Sigmoid colon (tissue), 7 donors: ENCODE data around the gene TANK. TPM values are rescaled to one million over a fixed set of nuclear protein-coding genes. Genes with fewer than 3 reads are reported as not detected.
"Not testable (repeated sequence)": the region's sequence is repeated elsewhere in the genome, so short reads cannot be mapped to it uniquely, and the experiment has no call there.

Experiments
- DNase-seq: peaks from one replicate; pipeline ENCODE4 v3.0.0-alpha.2; 2019
- H3K27ac ChIP-seq, 4 donors: fragments of 200-600 bp; sonication (generic); one replicate each; pipeline ENCODE4 v1.5.1; 2016 to 2019; ENCODE audit warnings: mild to moderate bottlenecking in 1 of 4
- H3K27me3 ChIP-seq, 3 donors: fragments of 200-600 bp; sonication (generic); one replicate each; pipeline ENCODE4 v1.5.1; 2019; ENCODE audit warnings: mild to moderate bottlenecking in 1 of 3
- H3K36me3 ChIP-seq, 4 donors: fragments of 200-600 bp; sonication (generic); one replicate each; pipeline ENCODE4 v1.5.1; 2016 to 2019
- H3K4me1 ChIP-seq, 4 donors: fragments of 200-600 bp; sonication (generic); one replicate each; pipeline ENCODE4 v1.5.1; 2017 to 2019
- H3K4me3 ChIP-seq, 4 donors: fragments of 200-600 bp; sonication (generic); one replicate each; pipeline ENCODE4 v1.5.1; 2017 to 2019; ENCODE audit warnings: mild to moderate bottlenecking in 2 of 4, moderate library complexity in 1 of 4
- H3K9me3 ChIP-seq, 4 donors: fragments of 200-600 bp in 3 of 4; sonication (generic) in 3 of 4; one replicate each; pipeline versions ENCODE4 v1.5.1 to v1.6.1; 2013 to 2019
- CTCF ChIP-seq, 4 experiments: fragments of 450-650 bp in 3 of 4; fragments of 200-600 bp in 1 of 4; IDR thresholded peaks; one replicate each; pipeline ENCODE4 v1.5.1; 2016 to 2019; ENCODE audit warnings: antibody characterized with exemption in 4 of 4, mild to moderate bottlenecking in 3 of 4, moderate library complexity in 2 of 4
- EP300 ChIP-seq, 4 donors: sonication (generic); formaldehyde crosslinking; IDR thresholded peaks; one replicate each; pipeline ENCODE4 v1.6.1; 2017; ENCODE audit warnings: antibody characterized with exemption in 4 of 4
- POLR2A ChIP-seq, 2 donors: fragments of 450-650 bp; IDR thresholded peaks; one replicate each; pipeline ENCODE4 v1.6.1; 2016; ENCODE audit warnings: antibody characterized with exemption in 2 of 2, mild to moderate bottlenecking in 2 of 2, moderate library complexity in 2 of 2
- POLR2AphosphoS5 ChIP-seq, 4 donors: sonication (generic); formaldehyde crosslinking; IDR thresholded peaks; one replicate each; pipeline ENCODE4 v1.6.1; 2017; ENCODE audit warnings: antibody characterized with exemption in 4 of 4
- WGBS, 2 donors: extraction: QIAGEN DNeasy Blood & Tissue Kit; methylation state at CpG; one replicate each; pipeline ENCODE4 v1.1.7; 2013; 5-methylcytosine and 5-hydroxymethylcytosine counted together
- intact Hi-C: fragments of 100-400 bp; cut with DNase I; formaldehyde crosslinking; loops from one replicate; pipeline ENCODE4 v1.15.1; 2023
- polyA plus RNA-seq, 3 donors: library from polyadenylated mRNA; stranded (reverse); fragments of 200-250 nt; gene quantifications; one replicate each; pipeline ENCODE4 v1.2.3, GENCODE V29; 2013
- total RNA-seq, 4 donors: library from RNA; depleted of rRNA; stranded (reverse); fragments of >200 nt; gene quantifications; one replicate each; pipeline ENCODE4 v1.1.0, GENCODE V29; 2016
- donor health status: healthy with polysubstance abuse.
- donor health status: Bipolar disorder and iron deficiency.
- donor health status: healthy.

TANK gene
- total and polyA plus RNA-seq, 7 donors: 35.2 to 82.8 (median 52.9) TPM

GRCh38 chr2:161250864-161251436, 90.7 kb downstream of the TANK start:
- Histone ChIP-seq H3K36me3 (no peaks in the 10 kb centered on the region), H3K4me1 (no peaks in the 10 kb centered on the region), H3K4me3 (no peak overlapping the region), H3K9me3 (no peaks in the 10 kb centered on the region), H3K27ac (no peak overlapping the region), H3K27me3 (peaks cover 0 to 30% (median 7%) of the 10 kb centered on the region in 3 donors)
- no peak for DNase-seq
- intact Hi-C loops: no loop called here
- 11 to 25% methylated on average over 2 of the region's 2 CpGs for WGBS, 2 donors
- peak in 2 of 4 experiments; percentile 30 to 43 for TF ChIP-seq CTCF (IDR thresholded peaks at IDR 0.05)
- no peak for TF ChIP-seq POLR2A (IDR thresholded peaks at IDR 0.05)

- Histone ChIP-seq H3K4me3 (no peak overlapping the region), H3K27me3 (no peaks in the 10 kb centered on the region), H3K27ac (no peak overlapping the region), H3K4me1 (no peaks in the 10 kb centered on the region), H3K36me3 (no peaks in the 10 kb centered on the region), H3K9me3 (no peaks in the 10 kb centered on the region)
- WGBS, 2 donors: 75 to 86% methylated on average over 8 of the region's 8 CpGs
- intact Hi-C loops: no loop called here
- no peak for TF ChIP-seq EP300 (IDR thresholded peaks at IDR 0.05)
- no peak for TF ChIP-seq POLR2A (IDR thresholded peaks at IDR 0.05)
- no peak for TF ChIP-seq CTCF (IDR thresholded peaks at IDR 0.05)
- TF ChIP-seq POLR2AphosphoS5 (IDR thresholded peaks at IDR 0.05): no peak
- DNase-seq: no peak
Measured at GRCh38 chr2:161257123-161257952, 97.1 kb downstream of the TANK start.

- Histone ChIP-seq H3K4me1 (no peaks in the 10 kb centered on the region), H3K36me3 (no peaks in the 10 kb centered on the region), H3K27me3 (no peaks in the 10 kb centered on the region), H3K27ac (no peak overlapping the region), H3K9me3 (no peaks in the 10 kb centered on the region), H3K4me3 (no peak overlapping the region)
- TF ChIP-seq POLR2AphosphoS5 (IDR thresholded peaks at IDR 0.05): no peak
- intact Hi-C loops: no loop called here
- no peak for DNase-seq
- 94% methylated on average over 11 of the region's 11 CpGs for WGBS, 2 donors
Measured at GRCh38 chr2:161265874-161266273, 105.6 kb downstream of the TANK start.

GRCh38 chr2:161269111-161269510, 108.9 kb downstream of the TANK start:
- H3K27ac ChIP-seq: no peak overlapping the region
- no peak for DNase-seq
- no peaks in the 10 kb centered on the region for H3K36me3 ChIP-seq
- H3K9me3 ChIP-seq: no peaks in the 10 kb centered on the region
- H3K4me3 ChIP-seq: no peak overlapping the region
- 96 to 97% methylated on average over 3 of the region's 3 CpGs for WGBS, 2 donors
- TF ChIP-seq POLR2AphosphoS5 (IDR thresholded peaks at IDR 0.05) (no peak), EP300 (IDR thresholded peaks at IDR 0.05) (no peak), CTCF (IDR thresholded peaks at IDR 0.05) (no peak), POLR2A (IDR thresholded peaks at IDR 0.05) (no peak)
- H3K27me3 ChIP-seq: no peaks in the 10 kb centered on the region
- intact Hi-C loops: no loop called here
- no peaks in the 10 kb centered on the region for H3K4me1 ChIP-seq

- intact Hi-C loops: loop anchor here (1.0 kb wide), 1 partner anchor 50 kb away; no protein-coding TSS in a partner anchor
- Histone ChIP-seq H3K27ac (no peak overlapping the region), H3K9me3 (no peaks in the 10 kb centered on the region), H3K4me1 (no peaks in the 10 kb centered on the region), H3K4me3 (no peak overlapping the region), H3K27me3 (no peaks in the 10 kb centered on the region), H3K36me3 (no peaks in the 10 kb centered on the region)
- no peak for DNase-seq
- 47% methylated on average over 5 of the region's 5 CpGs for WGBS, 2 donors
- TF ChIP-seq POLR2AphosphoS5 (IDR thresholded peaks at IDR 0.05): no peak
- TF ChIP-seq CTCF (IDR thresholded peaks at IDR 0.05): peak; percentile 41 to 69 (median 46)
- TF ChIP-seq EP300 (IDR thresholded peaks at IDR 0.05): no peak
- TF ChIP-seq POLR2A (IDR thresholded peaks at IDR 0.05): no peak
Measured at GRCh38 chr2:161273038-161273760, 113.0 kb downstream of the TANK start.

- H3K27ac ChIP-seq, H3K36me3 ChIP-seq, H3K4me3 ChIP-seq, intact Hi-C loops, H3K9me3 ChIP-seq, DNase-seq, H3K4me1 ChIP-seq, H3K27me3 ChIP-seq: not testable (repeated sequence)
- WGBS, 2 donors: 64 to 65% methylated on average over 11 of the region's 11 CpGs
Measured at GRCh38 chr2:161278564-161279229, 118.5 kb downstream of the TANK start.

GRCh38 chr2:161279230-161279815, 119.1 kb downstream of the TANK start:
- H3K4me3 ChIP-seq, H3K27ac ChIP-seq, intact Hi-C loops: not testable (repeated sequence)

More at GRCh38 chr2:161279230-161279815, 119.1 kb downstream of the TANK start:
- H3K36me3 ChIP-seq, H3K4me1 ChIP-seq, H3K27me3 ChIP-seq, DNase-seq, H3K9me3 ChIP-seq: not testable (repeated sequence)
- WGBS, 2 donors: 71 to 79% methylated on average over 5 of the region's 5 CpGs
